ENCODE measurements around the gene WBP11. TPM values are rescaled to one million over a fixed set of nuclear protein-coding genes. Genes with fewer than 3 reads are reported as not detected.

WBP11 gene
- total RNA-seq, 1 experiment from 2014 or later: 21.4 TPM

DNA sequence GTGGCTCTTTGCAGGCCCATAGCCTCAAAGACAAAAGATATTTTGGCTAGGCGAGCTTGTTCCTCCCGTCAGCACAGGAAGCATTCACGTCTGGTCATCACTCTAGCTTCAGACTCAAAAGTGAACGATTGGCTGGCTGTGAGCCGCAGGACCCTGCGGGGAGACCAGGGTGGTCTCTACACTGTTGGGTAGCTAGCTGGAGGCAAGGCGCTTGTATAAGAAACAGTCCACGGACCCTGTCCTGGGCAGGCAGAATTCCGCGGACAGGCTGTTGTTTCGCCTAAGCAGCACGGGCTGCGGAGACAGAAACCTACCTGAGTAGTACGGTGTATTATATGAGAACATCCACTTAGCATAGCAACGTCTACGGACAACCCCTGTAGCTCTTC is 29.6 kb downstream of the WBP11 start:
- no TSS peak for BruUV-seq (replicated peaks)
- Histone ChIP-seq H3K4me1 (ENCODE audit: insufficient read depth, low read length) (peaks cover 42% of the 10 kb centered on the region), H3K79me2 (ENCODE audit: low read length) (peaks cover 44% of the 10 kb centered on the region), H3K9me2 (replicated peaks; ENCODE audit: low read length) (no peaks in the 10 kb centered on the region), H3K27ac (ENCODE audit: low read length) (peak overlapping the region; percentile 33), H4K20me1 (ENCODE audit: low read length) (no peaks in the 10 kb centered on the region; the same call in 1 of the 2 replicates), H3K36me3 (ENCODE audit: low read depth, low read length) (no peaks in the 10 kb centered on the region), H3K9me3 (ENCODE audit: low read length) (no peaks in the 10 kb centered on the region), H3K4me2 (ENCODE audit: low read length) (peak overlapping the region; percentile 89), H3K9ac (ENCODE audit: low read length) (peak overlapping the region; percentile 55), H3K27me3 (ENCODE audit: low read length) (no peaks in the 10 kb centered on the region), H2AFZ (ENCODE audit: low read length) (peak overlapping the region; percentile 94), H3F3A (ENCODE audit: low read length, unreplicated experiment) (no peaks in the 10 kb centered on the region), H3K4me3 (ENCODE audit: low read length) (peak overlapping the region; percentile 92)
- no peak for TF ChIP-seq EZH2 (IDR thresholded peaks at IDR 0.05; ENCODE audit: low read length, unreplicated experiment)
- no peak for TF ChIP-seq EZH2phosphoT487 (IDR thresholded peaks at IDR 0.05; ENCODE audit: borderline replicate concordance, low read length)
- TF ChIP-seq, protein P1, sequence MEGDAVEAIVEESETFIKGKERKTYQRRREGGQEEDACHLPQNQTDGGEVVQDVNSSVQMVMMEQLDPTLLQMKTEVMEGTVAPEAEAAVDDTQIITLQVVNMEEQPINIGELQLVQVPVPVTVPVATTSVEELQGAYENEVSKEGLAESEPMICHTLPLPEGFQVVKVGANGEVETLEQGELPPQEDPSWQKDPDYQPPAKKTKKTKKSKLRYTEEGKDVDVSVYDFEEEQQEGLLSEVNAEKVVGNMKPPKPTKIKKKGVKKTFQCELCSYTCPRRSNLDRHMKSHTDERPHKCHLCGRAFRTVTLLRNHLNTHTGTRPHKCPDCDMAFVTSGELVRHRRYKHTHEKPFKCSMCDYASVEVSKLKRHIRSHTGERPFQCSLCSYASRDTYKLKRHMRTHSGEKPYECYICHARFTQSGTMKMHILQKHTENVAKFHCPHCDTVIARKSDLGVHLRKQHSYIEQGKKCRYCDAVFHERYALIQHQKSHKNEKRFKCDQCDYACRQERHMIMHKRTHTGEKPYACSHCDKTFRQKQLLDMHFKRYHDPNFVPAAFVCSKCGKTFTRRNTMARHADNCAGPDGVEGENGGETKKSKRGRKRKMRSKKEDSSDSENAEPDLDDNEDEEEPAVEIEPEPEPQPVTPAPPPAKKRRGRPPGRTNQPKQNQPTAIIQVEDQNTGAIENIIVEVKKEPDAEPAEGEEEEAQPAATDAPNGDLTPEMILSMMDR (conservative IDR thresholded peaks at IDR 0.05; ENCODE audit: low read depth, low read length): no peak
- ATAC-seq (peak; percentile 24), DNase-seq (peak; percentile 37)
- ChIA-PET POLR2A (ENCODE audit: unreplicated experiment) (no interaction called here), CTCF (no interaction called here)
- intact Hi-C loops (cut with micrococcal nuclease): loop anchor here (2.0 kb wide), 1 partner anchor 71 kb away; no protein-coding TSS in a partner anchor

DNA sequence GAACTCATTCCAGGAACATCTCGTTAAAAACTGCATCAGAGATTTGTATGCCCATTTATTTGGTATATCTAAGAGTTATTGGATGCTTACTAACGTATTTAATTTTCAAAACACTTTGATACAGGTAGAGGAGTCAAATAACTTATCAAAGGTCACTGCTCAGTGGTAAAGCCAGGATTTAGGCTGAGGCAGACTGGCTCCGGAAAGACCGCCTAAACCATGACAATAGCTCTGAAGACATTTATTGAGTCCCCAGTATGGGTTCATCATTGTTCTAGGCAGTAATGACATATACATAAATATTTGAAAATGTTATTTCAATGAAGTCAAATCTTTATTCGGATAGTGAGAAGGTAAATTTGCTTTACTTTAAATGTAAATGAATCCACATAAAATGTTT is 30.3 kb downstream of the WBP11 start:
- peak overlapping the region; percentile 92 for H3K4me3 ChIP-seq (ENCODE audit: low read length)
- no peaks in the 10 kb centered on the region for H3K9me2 ChIP-seq (replicated peaks; ENCODE audit: low read length)
- no peaks in the 10 kb centered on the region for H3K27me3 ChIP-seq (ENCODE audit: low read length)
- no peak overlapping the region for H3K27ac ChIP-seq (ENCODE audit: low read length)
- TF ChIP-seq EZH2phosphoT487 (IDR thresholded peaks at IDR 0.05; ENCODE audit: borderline replicate concordance, low read length) (no peak), EZH2 (IDR thresholded peaks at IDR 0.05; ENCODE audit: low read length, unreplicated experiment) (no peak)
- TF ChIP-seq, protein P1 (conservative IDR thresholded peaks at IDR 0.05; ENCODE audit: low read depth, low read length): no peak
- ATAC-seq (no peak), DNase-seq (no peak)
- POLR2A ChIA-PET (ENCODE audit: unreplicated experiment): interaction anchor here (0.7 kb wide), 1 partner anchor 24 kb away, joined by 3 read pairs; no protein-coding TSS in a partner anchor
- peaks cover 52% of the 10 kb centered on the region for H3K79me2 ChIP-seq (ENCODE audit: low read length)
- no peaks in the 10 kb centered on the region for H3K36me3 ChIP-seq (ENCODE audit: low read depth, low read length)
- no TSS peak for BruUV-seq (replicated peaks)
- no peaks in the 10 kb centered on the region for H3F3A ChIP-seq (ENCODE audit: low read length, unreplicated experiment)
- H4K20me1 ChIP-seq (ENCODE audit: low read length): no peaks in the 10 kb centered on the region; the same call in 1 of the 2 replicates
- H2AFZ ChIP-seq (ENCODE audit: low read length): peak overlapping the region; percentile 94
- intact Hi-C loops (cut with micrococcal nuclease): no loop called here
- H3K9me3 ChIP-seq (ENCODE audit: low read length): no peaks in the 10 kb centered on the region
- peak overlapping the region; percentile 89 for H3K4me2 ChIP-seq (ENCODE audit: low read length)
- H3K9ac ChIP-seq (ENCODE audit: low read length): peak overlapping the region; percentile 55
- CTCF ChIA-PET: no interaction called here
- peaks cover 45% of the 10 kb centered on the region for H3K4me1 ChIP-seq (ENCODE audit: insufficient read depth, low read length)

DNA sequence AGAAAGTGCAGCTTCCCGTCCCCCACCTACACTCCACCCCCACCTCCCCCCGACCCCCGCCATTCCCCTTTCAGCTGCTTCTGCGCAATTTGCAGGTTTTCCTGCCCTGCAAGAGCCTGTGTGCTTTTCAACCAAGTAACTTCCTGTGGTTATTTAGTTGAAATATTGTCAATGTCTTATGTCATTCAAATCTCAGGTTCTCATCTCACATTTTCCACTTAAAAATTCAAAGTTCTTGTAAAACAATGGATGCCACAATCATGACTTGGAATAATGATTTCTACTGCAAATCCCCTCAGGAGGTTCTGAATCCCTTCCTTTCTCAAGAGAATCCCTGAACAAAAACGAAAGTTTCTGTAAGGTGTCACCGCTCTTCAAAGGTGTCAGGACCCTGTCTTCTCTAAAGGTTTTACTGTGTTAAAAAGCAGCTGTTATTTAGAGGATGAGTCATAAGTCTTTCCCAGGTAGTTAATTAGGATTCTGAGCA is 31.6 kb downstream of the WBP11 start:
- CTCF ChIA-PET: interaction anchor here (1.2 kb wide), 1 partner anchor 32 kb away, joined by 4 read pairs; the partner anchor contains the start of genes C12orf60 and WBP11
- DNase-seq: no peak
- no peak overlapping the region for H3K9ac ChIP-seq (ENCODE audit: low read length)

More for the DNA sequence above, 31.6 kb downstream of the WBP11 start:
- no peak for ATAC-seq
- no peaks in the 10 kb centered on the region for H3K9me2 ChIP-seq (replicated peaks; ENCODE audit: low read length)
- no peaks in the 10 kb centered on the region for H3K9me3 ChIP-seq (ENCODE audit: low read length)
- H3K36me3 ChIP-seq (ENCODE audit: low read depth, low read length): no peaks in the 10 kb centered on the region
- H3K4me1 ChIP-seq (ENCODE audit: insufficient read depth, low read length): peaks cover 34% of the 10 kb centered on the region
- H3K27me3 ChIP-seq (ENCODE audit: low read length): no peaks in the 10 kb centered on the region
- POLR2A ChIA-PET (ENCODE audit: unreplicated experiment): interaction anchor here (0.6 to 0.8 kb wide), 3 partner anchors 22 to 68 kb away, joined by 3 to 9 read pairs (median 3); partner anchors contain the start of gene WBP11
- H3K27ac ChIP-seq (ENCODE audit: low read length): peak overlapping the region; percentile 74
- TF ChIP-seq EZH2 (IDR thresholded peaks at IDR 0.05; ENCODE audit: low read length, unreplicated experiment) (no peak), EZH2phosphoT487 (IDR thresholded peaks at IDR 0.05; ENCODE audit: borderline replicate concordance, low read length) (no peak)
- TF ChIP-seq, protein P1 (conservative IDR thresholded peaks at IDR 0.05; ENCODE audit: low read depth, low read length): no peak
- H3K4me3 ChIP-seq (ENCODE audit: low read length): peak overlapping the region; percentile 97
- BruUV-seq (replicated peaks): no TSS peak
- H2AFZ ChIP-seq (ENCODE audit: low read length): peak overlapping the region; percentile 63
- peaks cover 52% of the 10 kb centered on the region for H3K79me2 ChIP-seq (ENCODE audit: low read length)
- intact Hi-C loops (cut with micrococcal nuclease): loop anchor here (1.0 to 2.0 kb wide), 2 partner anchors 32 to 49 kb away; partner anchors contain the start of genes C12orf60 and WBP11
- no peaks in the 10 kb centered on the region for H3F3A ChIP-seq (ENCODE audit: low read length, unreplicated experiment)
- no peaks in the 10 kb centered on the region; the same call in 1 of the 2 replicates for H4K20me1 ChIP-seq (ENCODE audit: low read length)
- H3K4me2 ChIP-seq (ENCODE audit: low read length): peak overlapping the region; percentile 95
